H1 (cell line): Measurements from ENCODE around the gene CA10. TPM values are rescaled to one million over a fixed set of nuclear protein-coding genes. Genes with fewer than 3 reads are reported as not detected.

ENCODE experiments used
- CTCF ChIA-PET: fragments of 300-600 bp; sonication (Branson Sonifier 250); formaldehyde crosslinking; loops from one replicate; lab custom pipeline; 2021; ENCODE audit not compliant: partially characterized antibody; lab: Charles Lee
- POLR2A ChIA-PET: fragments of 300-600 bp; sonication (Branson Sonifier 250); formaldehyde crosslinking; loops from one replicate; lab custom pipeline; 2021; ENCODE audit warnings: inconsistent platforms; ENCODE audit not compliant: partially characterized antibody; lab: Charles Lee
- DNase-seq, 2 experiments: peaks; one replicate each; pipeline versions ENCODE4 v3.0.0 to v3.0.0-alpha.2; 2010 to 2022; ENCODE audit warnings: low spot score in 2 of 2, low read depth in 1 of 2, mixed read lengths in 1 of 2
- FAIRE-seq: peaks from 2 replicates; lab custom pipeline; 2011; peaks lifted over from hg19 to GRCh38; lab: Jason Lieb, UNC
- H2AFZ ChIP-seq: 2 replicates; pipeline ENCODE4 v1.8.1; 2012; ENCODE audit warnings: low read length, inconsistent platforms
- H2AK5ac ChIP-seq: 2 replicates; pipeline ENCODE4 v1.6.1; 2013; ENCODE audit warnings: low read depth, low read length
- H2BK120ac ChIP-seq: replicated peaks from 2 replicates; pipeline ENCODE3; 2013; ENCODE audit warnings: low read depth, low read length, inconsistent platforms
- H2BK12ac ChIP-seq: 2 replicates; pipeline ENCODE4 v1.6.1; 2013; ENCODE audit warnings: low read depth, low read length
- H2BK15ac ChIP-seq: 2 replicates; pipeline ENCODE4 v1.6.1; 2013; ENCODE audit warnings: low read length
- H2BK20ac ChIP-seq: 2 replicates; pipeline ENCODE4 v1.6.1; 2013; ENCODE audit warnings: low read length
- H2BK5ac ChIP-seq: 2 replicates; pipeline ENCODE4 v1.6.1; 2013; ENCODE audit warnings: low read depth, low read length
- H3K14ac ChIP-seq: 2 replicates; pipeline ENCODE4 v1.6.1; 2013; ENCODE audit warnings: inconsistent platforms; ENCODE audit not compliant: insufficient read length
- H3K18ac ChIP-seq: 2 replicates; pipeline ENCODE4 v1.6.1; 2013; ENCODE audit warnings: low read length; ENCODE audit errors: extremely low read depth
- H3K23ac ChIP-seq: 2 replicates; pipeline ENCODE4 v1.6.1; 2013; ENCODE audit warnings: inconsistent platforms; ENCODE audit not compliant: insufficient read length
- H3K23me2 ChIP-seq: 2 replicates; pipeline ENCODE4 v1.6.1; 2013; ENCODE audit warnings: low read depth, low read length
- H3K27ac ChIP-seq: 2 replicates; pipeline ENCODE4 v1.6.1; 2011; ENCODE audit warnings: low read depth, low read length, inconsistent platforms
- H3K27me3 ChIP-seq, 4 experiments: replicated peaks in 1 of 4; 1 replicate in 1 of 4; 2 replicates in 3 of 4; pipeline versions ENCODE4 v1.6.1 to v1.8.1; 2011 to 2013; ENCODE audit warnings: low read length in 3 of 4, mild to moderate bottlenecking in 3 of 4, inconsistent platforms in 2 of 4, mixed read lengths in 2 of 4, moderate library complexity in 1 of 4; ENCODE audit not compliant: control insufficient read depth in 3 of 4, insufficient read depth in 3 of 4; ENCODE audit errors: extremely low read depth in 1 of 4
- H3K36me3 ChIP-seq, 4 experiments: 2 replicates each; pipeline versions ENCODE4 v1.6.1 to v1.8.1; 2011 to 2013; ENCODE audit warnings: mild to moderate bottlenecking in 4 of 4, low read length in 3 of 4, moderate library complexity in 2 of 4, control low read depth in 1 of 4, inconsistent platforms in 1 of 4; ENCODE audit not compliant: insufficient read depth in 4 of 4, control insufficient read depth in 2 of 4
- H3K4ac ChIP-seq: replicated peaks from 2 replicates; pipeline ENCODE3; 2013; ENCODE audit warnings: low read length, low read depth, mixed read lengths, inconsistent platforms; ENCODE audit not compliant: insufficient read length
- H3K4me1 ChIP-seq, 4 experiments: replicated peaks in 1 of 4; 1 replicate in 1 of 4; 2 replicates in 3 of 4; pipeline versions ENCODE4 v1.6.1 to v1.8.1; 2011 to 2013; ENCODE audit warnings: low read length in 3 of 4, inconsistent platforms in 2 of 4, mixed read lengths in 1 of 4; ENCODE audit not compliant: insufficient read depth in 4 of 4, control insufficient read depth in 3 of 4
- H3K4me2 ChIP-seq, 2 experiments: 2 replicates each; pipeline versions ENCODE4 v1.6.1 to v1.8.1; 2011 to 2013; ENCODE audit warnings: low read depth in 2 of 2, low read length in 2 of 2, control low read depth in 1 of 2, inconsistent platforms in 1 of 2, mild to moderate bottlenecking in 1 of 2; ENCODE audit not compliant: insufficient read depth in 1 of 2
- H3K4me3 ChIP-seq, 4 experiments: fragments of 200-600, 300-600 bp in 1 of 4; sonication (generic), shearing (Covaris generic), sonication (Bioruptor Twin) in 1 of 4; 2 replicates each; pipeline versions ENCODE4 v1.5.1 to v1.8.1; 2011 to 2016; ENCODE audit warnings: low read length in 4 of 4, low read depth in 3 of 4, control low read depth in 2 of 4, inconsistent platforms in 2 of 4, mild to moderate bottlenecking in 2 of 4, mixed read lengths in 1 of 4, moderate library complexity in 1 of 4; ENCODE audit not compliant: insufficient read depth in 2 of 4; ENCODE audit errors: extremely low read depth in 1 of 4
- H3K56ac ChIP-seq: replicated peaks from 2 replicates; pipeline ENCODE3; 2013; ENCODE audit warnings: low read depth, mild to moderate bottlenecking, mixed read lengths, low read length, inconsistent platforms; ENCODE audit not compliant: insufficient read length
- H3K79me1 ChIP-seq: 2 replicates; pipeline ENCODE4 v1.6.1; 2013; ENCODE audit warnings: low read depth, low read length, control low read depth
- H3K79me2 ChIP-seq, 2 experiments: 2 replicates each; pipeline versions ENCODE4 v1.6.1 to v1.8.1; 2012 to 2013; ENCODE audit warnings: low read length in 2 of 2, mild to moderate bottlenecking in 2 of 2, inconsistent platforms in 1 of 2; ENCODE audit not compliant: insufficient read depth in 2 of 2, control insufficient read depth in 1 of 2
- H3K9ac ChIP-seq, 4 experiments: replicated peaks in 1 of 4; 1 replicate in 1 of 4; 2 replicates in 3 of 4; pipeline versions ENCODE4 v1.6.1 to v1.8.1; 2011 to 2013; ENCODE audit warnings: low read depth in 3 of 4, low read length in 3 of 4, control low read depth in 2 of 4, mild to moderate bottlenecking in 2 of 4, moderate library complexity in 2 of 4, inconsistent platforms in 1 of 4; ENCODE audit errors: extremely low read depth in 1 of 4
- H3K9me3 ChIP-seq, 2 experiments: 2 replicates each; pipeline versions ENCODE4 v1.6.1 to v1.8.1; 2012 to 2013; ENCODE audit warnings: mild to moderate bottlenecking in 2 of 2, moderate library complexity in 2 of 2, control low read depth in 1 of 2, inconsistent platforms in 1 of 2, low read depth in 1 of 2, low read length in 1 of 2, mixed read lengths in 1 of 2; ENCODE audit not compliant: insufficient read depth in 2 of 2
- H4K20me1 ChIP-seq, 2 experiments: replicated peaks in 1 of 2; 2 replicates each; pipeline versions ENCODE3 to v1.8.1; 2011 to 2013; ENCODE audit warnings: inconsistent platforms in 2 of 2, low read length in 2 of 2, mild to moderate bottlenecking in 1 of 2; ENCODE audit not compliant: insufficient read depth in 2 of 2, control insufficient read depth in 1 of 2
- H4K5ac ChIP-seq: 2 replicates; pipeline ENCODE4 v1.6.1; 2013; ENCODE audit warnings: low read length, low read depth, mixed read lengths, inconsistent platforms; ENCODE audit not compliant: insufficient read length
- H4K8ac ChIP-seq: 2 replicates; pipeline ENCODE4 v1.8.0; 2013; ENCODE audit warnings: mild to moderate bottlenecking, moderate library complexity, low read length, inconsistent platforms; ENCODE audit not compliant: insufficient read depth; ENCODE audit errors: extremely low read depth
- H4K91ac ChIP-seq: replicated peaks from 2 replicates; pipeline ENCODE3; 2013; ENCODE audit warnings: low read length, mixed read lengths, inconsistent platforms; ENCODE audit not compliant: insufficient read length
- CHD2 ChIP-seq: IDR thresholded peaks from 2 replicates; pipeline ENCODE4 v1.6.1; 2012; ENCODE audit warnings: low read length, improper control_type of control experiment
- HDAC2 ChIP-seq, 2 experiments: fragments of 300-600 bp in 1 of 2; sonication (generic) in 1 of 2; IDR thresholded peaks; 2 replicates each; pipeline ENCODE4 v1.6.1; 2011 to 2012; ENCODE audit warnings: low read depth in 2 of 2, low read length in 2 of 2, mild to moderate bottlenecking in 2 of 2, moderate library complexity in 2 of 2, borderline replicate concordance in 1 of 2, inconsistent platforms in 1 of 2
- PHF8 ChIP-seq: fragments of 200-600 bp; sonication (generic); conservative IDR thresholded peaks from 2 replicates; pipeline ENCODE4 v1.7.1; 2012; ENCODE audit warnings: low read depth, mild to moderate bottlenecking, inconsistent platforms, low read length, moderate library complexity
- POLR2A ChIP-seq, 2 experiments: IDR thresholded peaks; 1 replicate in 1 of 2; 2 replicates in 1 of 2; pipeline ENCODE4 v1.6.1; 2011; ENCODE audit warnings: low read depth in 2 of 2, low read length in 2 of 2, mild to moderate bottlenecking in 2 of 2; ENCODE audit errors: control extremely low read depth in 1 of 2
- POLR2AphosphoS5 ChIP-seq: IDR thresholded peaks from 2 replicates; pipeline ENCODE4 v1.6.1; 2011; ENCODE audit warnings: low read depth, low read length
- SAP30 ChIP-seq: fragments of 300-600 bp; sonication (generic); IDR thresholded peaks from 2 replicates; pipeline ENCODE4 v1.7.1; 2012; ENCODE audit warnings: low read length, moderate library complexity, mild to moderate bottlenecking, inconsistent platforms; ENCODE audit not compliant: insufficient read depth, insufficient replicate concordance
- TBP ChIP-seq: IDR thresholded peaks from 2 replicates; pipeline ENCODE4 v1.6.1; 2011; ENCODE audit warnings: low read depth, low read length, improper control_type of control experiment
- WGBS, 2 experiments: shearing (Covaris generic) in 1 of 2; methylation state at CpG; one replicate each; pipeline versions ENCODE4 v1.1.6 to v1.1.7; 2013 to 2015; ENCODE audit warnings: low lambda C conversion rate in 2 of 2, mixed read lengths in 2 of 2, inconsistent platforms in 1 of 2, low coverage in 1 of 2, missing lambda C conversion rate in 1 of 2; ENCODE audit not compliant: insufficient replicate concordance in 2 of 2, insufficient coverage in 1 of 2, insufficient read length in 1 of 2; ENCODE audit errors: extremely low coverage in 1 of 2, missing lambda C conversion rate in 1 of 2; 5-methylcytosine and 5-hydroxymethylcytosine counted together
- polyA plus RNA-seq, 7 experiments: library from polyadenylated mRNA; depleted of rRNA in 3 of 7; stranded (reverse) in 5 of 7; unstranded in 2 of 7; fragments of >200 nt in 5 of 7; fragments of 200-250 nt in 2 of 7; gene quantifications; 1 replicate in 5 of 7; 2 replicates in 1 of 7; 4 replicates in 1 of 7; pipeline versions ENCODE4 v1.2.1 to v1.2.3, GENCODE V29; 2011 to 2013; ENCODE audit warnings: missing spikeins in 2 of 7, mixed read lengths in 2 of 7
- total RNA-seq: library from RNA; stranded (reverse); fragmentation: NEBNext Ultra II Directional; extraction: Animal tissue kit (Norgen Biotek cat#: 25700); gene quantifications from 2 replicates; pipeline ENCODE4 v1.2.1, GENCODE V29; 2021
- TF ChIP-seq, protein P1 (sequence below): IDR thresholded peaks from 2 replicates; pipeline ENCODE4 v1.6.1; 2012; ENCODE audit warnings: inconsistent platforms

CA10 gene
- total and polyA plus RNA-seq, 2 of the 8 experiments (the other 6 are each of a cell fraction or from before 2014, with no cell fraction given), result 0.60 to 0.63 TPM

DNA sequence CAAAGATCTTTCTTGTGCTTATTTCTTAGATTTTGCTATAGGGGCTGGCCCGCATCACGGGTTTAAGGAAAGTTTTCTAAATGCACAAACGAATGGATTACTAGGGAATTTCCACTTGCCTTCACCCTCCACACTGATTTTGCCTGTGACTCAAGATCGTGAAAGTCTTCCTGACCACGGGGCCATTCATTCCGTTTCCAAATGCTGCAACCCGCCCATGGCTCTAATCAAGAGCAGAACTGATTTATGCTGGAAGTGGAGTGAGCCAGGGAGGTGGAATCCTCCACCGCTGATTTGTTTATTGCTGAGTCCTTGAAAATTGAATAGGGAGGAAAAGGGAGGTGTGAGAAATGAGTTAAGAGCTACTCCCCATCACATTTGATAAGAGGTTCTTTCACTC is 52.4 kb downstream of the CA10 start:
- Histone ChIP-seq H3K23me2 (no peaks in the 10 kb centered on the region), H2BK20ac (no peak overlapping the region), H3K14ac (no peak overlapping the region), H4K91ac (no peak overlapping the region), H2BK5ac (no peak overlapping the region), H4K8ac (no peak overlapping the region), H3K18ac (no peak overlapping the region), H3K23ac (no peak overlapping the region), H3K4ac (no peak overlapping the region), H3K9ac (no peak overlapping the region), H3K79me2 (no peaks in the 10 kb centered on the region), H4K5ac (no peak overlapping the region), H2BK15ac (no peak overlapping the region), H4K20me1 (no peaks in the 10 kb centered on the region), H3K4me3 (no peak overlapping the region), H3K56ac (no peak overlapping the region), H3K4me2 (no peak overlapping the region), H3K27me3 (no peaks in the 10 kb centered on the region), H3K36me3 (no peaks in the 10 kb centered on the region), H2BK12ac (no peak overlapping the region), H3K4me1 (no peaks in the 10 kb centered on the region), H3K27ac (no peak overlapping the region), H2BK120ac (no peak overlapping the region), H2AFZ (no peak overlapping the region), H2AK5ac (no peak overlapping the region), H3K79me1 (no peaks in the 10 kb centered on the region), H3K9me3 (no peaks in the 10 kb centered on the region)
- 88% methylated on average over 8 of the region's 8 CpGs; no CpG with 5 or more reads in 1 of the 2 experiments for WGBS, 2 experiments
- FAIRE-seq, result no peak
- TF ChIP-seq SAP30, result no peak
- TF ChIP-seq POLR2A (IDR thresholded peaks at IDR 0.05; ENCODE audit: control extremely low read depth in 1 of 2, low read depth in 2 of 2, low read length in 2 of 2), result no peak
- TF ChIP-seq HDAC2 (IDR thresholded peaks at IDR 0.05; ENCODE audit: borderline replicate concordance in 1 of 2, low read depth in 2 of 2, low read length in 2 of 2), result no peak
- TF ChIP-seq POLR2AphosphoS5, result no peak
- no peak for TF ChIP-seq CHD2
- TF ChIP-seq, protein P1, sequence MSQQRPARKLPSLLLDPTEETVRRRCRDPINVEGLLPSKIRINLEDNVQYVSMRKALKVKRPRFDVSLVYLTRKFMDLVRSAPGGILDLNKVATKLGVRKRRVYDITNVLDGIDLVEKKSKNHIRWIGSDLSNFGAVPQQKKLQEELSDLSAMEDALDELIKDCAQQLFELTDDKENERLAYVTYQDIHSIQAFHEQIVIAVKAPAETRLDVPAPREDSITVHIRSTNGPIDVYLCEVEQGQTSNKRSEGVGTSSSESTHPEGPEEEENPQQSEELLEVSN, result no peak
- TF ChIP-seq TBP, result no peak
- TF ChIP-seq PHF8, result no peak
- POLR2A ChIA-PET, result no interaction called here
- CTCF ChIA-PET, result interaction anchor here (0.6 to 7.0 kb wide), 53 partner anchors 8 to 445 kb away, joined by 3 to 74 read pairs (median 5); no protein-coding TSS in a partner anchor
- DNase-seq, result no peak
